DND-41 (cell line): ENCODE data around the gene PTCD3.
A peak's percentile ranks its signal among the peaks of the same experiment; 100 is the strongest.

Experiments used
- ATAC-seq: fragments of 200-7000 bp; cut with Tn5 transposase; 3 replicates; pipeline ENCODE4 v1.9.1; 2021; ENCODE audit warnings: low read depth; ENCODE audit not compliant: insufficient read depth
- DNase-seq: peaks from one replicate; pipeline ENCODE4 v3.0.0-alpha.2; 2020
- H2AFZ ChIP-seq: 2 replicates; pipeline ENCODE4 v1.6.0; 2012; ENCODE audit warnings: low read depth, low read length
- H3K27ac ChIP-seq: 2 replicates; pipeline ENCODE4 v1.5.1; 2012; ENCODE audit warnings: low read length, inconsistent platforms
- H3K27me3 ChIP-seq: fragments of 200-600 bp; sonication (generic); 2 replicates; pipeline ENCODE4 v1.6.0; 2012; ENCODE audit warnings: low read length, mild to moderate bottlenecking, inconsistent platforms; ENCODE audit not compliant: insufficient read depth, poor library complexity
- H3K36me3 ChIP-seq: 2 replicates; pipeline ENCODE4 v1.5.1; 2012; ENCODE audit warnings: low read length, inconsistent platforms; ENCODE audit not compliant: insufficient read depth
- H3K4me1 ChIP-seq: 2 replicates; pipeline ENCODE4 v1.5.1; 2012; ENCODE audit warnings: mild to moderate bottlenecking, low read length; ENCODE audit not compliant: insufficient read depth
- H3K4me2 ChIP-seq: 2 replicates; pipeline ENCODE4 v1.6.0; 2012; ENCODE audit warnings: mild to moderate bottlenecking, moderate library complexity, low read length, inconsistent platforms; ENCODE audit not compliant: insufficient read depth
- H3K4me3 ChIP-seq, 2 experiments: fragments of 200-600 bp in 1 of 2; shearing (Covaris generic) in 1 of 2; 2 replicates each; pipeline ENCODE4 v1.5.1; 2012 to 2016; ENCODE audit warnings: inconsistent platforms in 2 of 2, low read length in 2 of 2, mild to moderate bottlenecking in 2 of 2, low read depth in 1 of 2, moderate library complexity in 1 of 2
- H3K79me2 ChIP-seq: 2 replicates; pipeline ENCODE4 v1.6.0; 2012; ENCODE audit warnings: low read length, inconsistent platforms; ENCODE audit not compliant: insufficient read depth
- H3K9ac ChIP-seq: 2 replicates; pipeline ENCODE4 v1.6.0; 2012; ENCODE audit warnings: low read depth, mild to moderate bottlenecking, inconsistent platforms, low read length, moderate library complexity
- H3K9me3 ChIP-seq: 2 replicates; pipeline ENCODE4 v1.5.1; 2012; ENCODE audit warnings: low read length, moderate library complexity, mild to moderate bottlenecking, inconsistent platforms; ENCODE audit not compliant: insufficient read depth, severe bottlenecking
- H4K20me1 ChIP-seq: 2 replicates; pipeline ENCODE4 v1.6.0; 2012; ENCODE audit warnings: low read length; ENCODE audit not compliant: insufficient read depth
- EZH2 ChIP-seq: IDR thresholded peaks from 3 replicates; pipeline ENCODE4 v1.6.1; 2012; ENCODE audit warnings: borderline replicate concordance, low read depth, mild to moderate bottlenecking, moderate library complexity, low read length, inconsistent platforms; ENCODE audit not compliant: severe bottlenecking
- TF ChIP-seq, protein P1 (sequence below): IDR thresholded peaks from 2 replicates; pipeline ENCODE4 v1.5.1; 2012; ENCODE audit warnings: borderline replicate concordance, low read length, moderate library complexity, mild to moderate bottlenecking; ENCODE audit not compliant: poor library complexity, severe bottlenecking; ENCODE audit errors: extremely low read depth

Gene PTCD3

DNA sequence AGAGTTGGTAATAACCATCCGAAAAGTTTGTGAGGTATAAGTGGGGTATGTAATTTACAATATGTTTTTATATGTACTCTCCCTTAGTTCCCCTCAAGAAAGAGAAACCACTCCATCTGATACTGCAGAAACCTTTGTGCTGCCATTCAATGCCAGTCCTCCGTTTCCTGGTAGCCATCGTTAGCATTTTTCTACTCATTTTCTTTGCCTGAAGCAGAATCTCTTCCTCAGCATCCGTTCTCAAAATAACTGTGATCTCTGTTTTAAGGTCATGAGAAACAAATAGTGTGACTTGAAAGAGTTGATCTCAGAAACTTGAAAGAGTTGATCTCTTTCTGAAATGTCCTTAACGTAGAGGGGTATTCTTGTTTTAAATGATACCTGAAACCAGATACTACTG lies 996 bp downstream of the PTCD3 start:
- Histone ChIP-seq H3K27me3 (no peaks in the 10 kb centered on the region), H3K36me3 (peaks cover 58% of the 10 kb centered on the region), H3K4me2 (peak overlapping the region; percentile 94), H2AFZ (no peak overlapping the region), H3K79me2 (peaks cover 92% of the 10 kb centered on the region), H4K20me1 (peaks cover 27% of the 10 kb centered on the region; the same call in 1 of the 2 replicates), H3K4me1 (peaks cover 48% of the 10 kb centered on the region), H3K27ac (peak overlapping the region; percentile 80), H3K4me3 (peak overlapping the region; percentile 85 to 95; a peak in 3 of 4 replicates), H3K9me3 (no peaks in the 10 kb centered on the region), H3K9ac (peak overlapping the region; percentile 66)
- ATAC-seq: no peak
- DNase-seq: no peak
- TF ChIP-seq, protein P1, sequence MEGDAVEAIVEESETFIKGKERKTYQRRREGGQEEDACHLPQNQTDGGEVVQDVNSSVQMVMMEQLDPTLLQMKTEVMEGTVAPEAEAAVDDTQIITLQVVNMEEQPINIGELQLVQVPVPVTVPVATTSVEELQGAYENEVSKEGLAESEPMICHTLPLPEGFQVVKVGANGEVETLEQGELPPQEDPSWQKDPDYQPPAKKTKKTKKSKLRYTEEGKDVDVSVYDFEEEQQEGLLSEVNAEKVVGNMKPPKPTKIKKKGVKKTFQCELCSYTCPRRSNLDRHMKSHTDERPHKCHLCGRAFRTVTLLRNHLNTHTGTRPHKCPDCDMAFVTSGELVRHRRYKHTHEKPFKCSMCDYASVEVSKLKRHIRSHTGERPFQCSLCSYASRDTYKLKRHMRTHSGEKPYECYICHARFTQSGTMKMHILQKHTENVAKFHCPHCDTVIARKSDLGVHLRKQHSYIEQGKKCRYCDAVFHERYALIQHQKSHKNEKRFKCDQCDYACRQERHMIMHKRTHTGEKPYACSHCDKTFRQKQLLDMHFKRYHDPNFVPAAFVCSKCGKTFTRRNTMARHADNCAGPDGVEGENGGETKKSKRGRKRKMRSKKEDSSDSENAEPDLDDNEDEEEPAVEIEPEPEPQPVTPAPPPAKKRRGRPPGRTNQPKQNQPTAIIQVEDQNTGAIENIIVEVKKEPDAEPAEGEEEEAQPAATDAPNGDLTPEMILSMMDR: no peak
- TF ChIP-seq EZH2: no peak

DNA sequence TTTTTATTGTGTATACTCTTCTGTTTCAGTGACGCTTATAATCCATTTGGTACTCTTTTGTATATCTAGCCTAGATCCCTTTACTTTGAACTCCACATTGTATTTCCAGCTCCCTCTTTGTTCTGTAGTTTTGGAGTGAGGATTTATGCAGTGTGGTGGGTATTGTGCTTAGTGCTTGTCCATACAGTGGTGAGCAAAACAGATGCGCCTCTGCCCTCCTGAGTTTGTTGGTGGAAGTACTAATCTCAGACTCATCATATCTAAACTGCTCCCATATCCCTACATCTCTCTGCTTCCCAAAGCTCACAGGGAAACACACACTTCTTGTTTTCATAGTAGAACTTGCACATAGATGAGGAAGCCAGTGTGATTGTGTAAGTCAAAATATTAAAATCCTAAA lies 12.1 kb downstream of the PTCD3 start:
- Histone ChIP-seq H3K4me2 (no peak overlapping the region), H3K9me3 (no peaks in the 10 kb centered on the region), H3K36me3 (peaks cover 97% of the 10 kb centered on the region), H3K4me1 (no peaks in the 10 kb centered on the region), H4K20me1 (peaks cover 25% of the 10 kb centered on the region; the same call in 1 of the 2 replicates), H3K27me3 (no peaks in the 10 kb centered on the region), H2AFZ (no peak overlapping the region), H3K79me2 (peaks cover 26% of the 10 kb centered on the region), H3K27ac (no peak overlapping the region), H3K9ac (no peak overlapping the region), H3K4me3 (no peak overlapping the region)
- TF ChIP-seq, protein P1: peak; percentile 14
- no peak for TF ChIP-seq EZH2
- ATAC-seq: no peak
- no peak for DNase-seq

DNA sequence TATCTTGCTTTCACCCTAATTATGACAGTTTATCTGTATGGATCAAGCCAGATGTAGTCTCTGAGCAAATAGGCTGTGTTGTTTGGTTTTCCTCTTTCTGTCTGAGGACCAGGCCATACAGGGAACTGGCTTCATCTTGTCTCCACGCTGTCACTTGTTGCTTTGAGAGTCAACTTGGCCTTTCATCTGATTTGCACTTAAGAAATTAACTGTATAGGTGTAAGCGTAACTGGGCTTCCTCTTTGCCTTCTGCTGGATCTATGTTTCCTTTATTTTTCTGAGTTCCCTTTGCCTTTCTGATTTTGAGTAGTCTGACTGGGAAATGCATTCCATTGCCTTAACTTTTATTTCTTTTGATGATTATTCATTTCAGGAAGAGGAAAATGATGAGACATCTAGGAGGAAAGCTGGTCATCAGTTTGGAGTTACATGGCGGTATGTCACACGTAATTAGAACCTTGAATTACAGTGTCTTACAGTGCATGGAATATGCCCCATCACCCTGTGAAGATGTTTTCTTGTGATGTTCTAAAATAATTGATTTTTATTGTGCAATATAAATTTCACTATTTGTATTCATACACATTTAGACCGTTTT lies 17.4 kb downstream of the PTCD3 start:
- H3K9me3 ChIP-seq: no peaks in the 10 kb centered on the region
- no peak overlapping the region for H2AFZ ChIP-seq
- 0 out of 2 replicates have a peak, but pooled peaks cover 2% of the 10 kb centered on the region for H3K79me2 ChIP-seq
- H3K4me2 ChIP-seq: no peak overlapping the region
- ATAC-seq: no peak
- DNase-seq: no peak
- no peaks in the 10 kb centered on the region for H3K27me3 ChIP-seq
- no peak overlapping the region for H3K9ac ChIP-seq
- H4K20me1 ChIP-seq: no peaks in the 10 kb centered on the region
- H3K36me3 ChIP-seq: peaks cover 99% of the 10 kb centered on the region
- no peak for TF ChIP-seq EZH2
- no peak overlapping the region for H3K4me3 ChIP-seq
- H3K4me1 ChIP-seq: no peaks in the 10 kb centered on the region
- no peak overlapping the region for H3K27ac ChIP-seq

DNA sequence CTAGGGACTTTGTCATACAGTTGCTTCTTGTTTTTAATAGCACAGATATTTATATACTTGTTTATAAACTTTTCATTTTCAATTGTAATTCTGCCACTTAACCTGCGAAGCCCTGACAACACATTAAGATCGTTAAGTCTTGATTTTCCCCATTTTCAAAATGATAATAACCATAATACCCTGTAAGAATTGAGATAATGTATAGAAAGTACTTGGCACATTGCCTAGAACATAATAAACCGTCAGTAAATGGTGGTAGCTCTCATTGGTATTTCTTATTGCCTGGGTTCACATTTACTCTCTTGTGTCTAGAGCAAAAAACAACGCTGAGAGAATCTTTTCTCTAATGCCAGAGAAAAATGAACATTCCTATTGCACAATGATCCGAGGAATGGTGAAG lies 18.6 kb downstream of the PTCD3 start:
- no peak overlapping the region for H2AFZ ChIP-seq
- no peak for ATAC-seq

More for the DNA sequence above, 18.6 kb downstream of the PTCD3 start:
- H3K9ac ChIP-seq: no peak overlapping the region
- H3K27me3 ChIP-seq: no peaks in the 10 kb centered on the region
- no peak overlapping the region for H3K4me3 ChIP-seq
- no peaks in the 10 kb centered on the region for H3K4me1 ChIP-seq
- DNase-seq: no peak
- H4K20me1 ChIP-seq: no peaks in the 10 kb centered on the region
- no peak overlapping the region for H3K27ac ChIP-seq
- peaks cover 99% of the 10 kb centered on the region for H3K36me3 ChIP-seq
- H3K79me2 ChIP-seq: 0 out of 2 replicates have a peak, but pooled peaks cover 2% of the 10 kb centered on the region
- TF ChIP-seq EZH2: no peak
- TF ChIP-seq, protein P1: no peak
- no peak overlapping the region for H3K4me2 ChIP-seq
- no peaks in the 10 kb centered on the region for H3K9me3 ChIP-seq
